Naive thymus-derived CD4-positive, alpha-beta T cell (primary cell): ENCODE measurements around the gene FAM209A. TPM values are rescaled to one million over a fixed set of nuclear protein-coding genes. Genes with fewer than 3 reads are reported as not detected.
A peak's percentile ranks its signal among the peaks of the same experiment; 100 is the strongest.
"Not testable (repeated sequence)": the region's sequence is repeated elsewhere in the genome, so short reads cannot be mapped to it uniquely, and the experiment has no call there.

Experiments
- ATAC-seq: fragments of 150-1000 bp; cut with Tn5 transposase; 2 replicates; pipeline ENCODE4 v1.10.0; 2021; ENCODE audit warnings: mild to moderate bottlenecking, moderate library complexity
- CTCF ChIA-PET: fragments of 350-600 bp; sonication (Branson Sonifier 250); formaldehyde crosslinking; loops from one replicate; lab custom pipeline; 2021; ENCODE audit warnings: antibody characterized with exemption; lab: Charles Lee
- POLR2A ChIA-PET: fragments of 350-600 bp; sonication (Branson Sonifier 250); formaldehyde crosslinking; loops from one replicate; lab custom pipeline; 2021; ENCODE audit warnings: antibody characterized with exemption, inconsistent platforms; lab: Charles Lee
- DNase-seq, 9 donors: peaks; one replicate each; pipeline versions ENCODE4 v3.0.0 to v3.0.0-alpha.2; 2020 to 2022; ENCODE audit warnings: mixed read lengths in 1 of 9
- H3K27ac ChIP-seq: one replicate; pipeline ENCODE4 v1.7.0; 2013; ENCODE audit warnings: mild to moderate bottlenecking, low read depth, low read length, moderate library complexity
- H3K27me3 ChIP-seq, 2 donors: one replicate each; pipeline ENCODE4 v1.7.0; 2013; ENCODE audit warnings: low read length in 2 of 2, mild to moderate bottlenecking in 2 of 2, moderate library complexity in 2 of 2; ENCODE audit not compliant: control insufficient read depth in 2 of 2, insufficient read depth in 2 of 2
- H3K36me3 ChIP-seq, 3 experiments: 1 replicate in 2 of 3; 2 replicates in 1 of 3; pipeline ENCODE4 v1.7.0; 2013; ENCODE audit warnings: low read length in 3 of 3, mild to moderate bottlenecking in 3 of 3, moderate library complexity in 1 of 3; ENCODE audit not compliant: insufficient read depth in 3 of 3, control insufficient read depth in 2 of 3
- H3K4me1 ChIP-seq, 2 donors: one replicate each; pipeline ENCODE4 v1.7.0; 2013; ENCODE audit warnings: low read length in 2 of 2, mild to moderate bottlenecking in 2 of 2, moderate library complexity in 1 of 2; ENCODE audit not compliant: control insufficient read depth in 2 of 2, insufficient read depth in 2 of 2
- H3K4me3 ChIP-seq: 2 replicates; pipeline ENCODE4 v1.7.0; 2013; ENCODE audit warnings: mild to moderate bottlenecking, low read length
- H3K9me3 ChIP-seq, 3 experiments: 1 replicate in 2 of 3; 2 replicates in 1 of 3; pipeline ENCODE4 v1.7.0; 2013; ENCODE audit warnings: low read length in 3 of 3; ENCODE audit not compliant: control insufficient read depth in 2 of 3
- H3K27ac Mint-ChIP-seq, 9 donors: one replicate each; pipeline ENCODE4 v1.8.0; 2020 to 2022; ENCODE audit warnings: mixed read lengths in 9 of 9, mild to moderate bottlenecking in 8 of 9, moderate library complexity in 5 of 9, inconsistent platforms in 2 of 9
- H3K27me3 Mint-ChIP-seq, 5 donors: one replicate each; pipeline ENCODE4 v1.8.0; 2021 to 2022; ENCODE audit warnings: mixed read lengths in 5 of 5, mild to moderate bottlenecking in 1 of 5
- H3K36me3 Mint-ChIP-seq, 5 donors: one replicate each; pipeline ENCODE4 v1.8.0; 2020 to 2022; ENCODE audit warnings: mixed read lengths in 5 of 5, mild to moderate bottlenecking in 3 of 5, inconsistent platforms in 1 of 5
- H3K4me1 Mint-ChIP-seq, 7 donors: one replicate each; pipeline ENCODE4 v1.8.0; 2020 to 2022; ENCODE audit warnings: mixed read lengths in 7 of 7, mild to moderate bottlenecking in 3 of 7, inconsistent platforms in 1 of 7
- H3K4me3 Mint-ChIP-seq, 10 donors: one replicate each; pipeline ENCODE4 v1.8.0; 2020 to 2022; ENCODE audit warnings: mild to moderate bottlenecking in 10 of 10, mixed read lengths in 10 of 10, moderate library complexity in 6 of 10, inconsistent platforms in 2 of 10
- H3K9me3 Mint-ChIP-seq, 11 donors: one replicate each; pipeline ENCODE4 v1.8.0; 2020 to 2022; ENCODE audit warnings: mixed read lengths in 11 of 11, mild to moderate bottlenecking in 4 of 11, inconsistent platforms in 1 of 11, moderate library complexity in 1 of 11
- intact Hi-C, 2 donors: fragments of 100-400 bp; cut with micrococcal nuclease; formaldehyde crosslinking; loops; one replicate each; pipeline ENCODE4 v1.15.1; 2023
- polyA plus RNA-seq, 2 donors: library from polyadenylated mRNA; unstranded; fragments of 300-500 nt; fragmentation: Illumina TruSeq; gene quantifications; one replicate each; pipeline ENCODE4 v1.2.3, GENCODE V29; 2021
- total RNA-seq, 6 experiments: library from RNA in 5 of 6; stranded (reverse) in 5 of 6; gene quantifications; 1 replicate in 5 of 6; 2 replicates in 1 of 6; pipeline ENCODE4 v1.2.3 and lab custom pipeline; 2021 to 2026

The FAM209A gene, protein sequence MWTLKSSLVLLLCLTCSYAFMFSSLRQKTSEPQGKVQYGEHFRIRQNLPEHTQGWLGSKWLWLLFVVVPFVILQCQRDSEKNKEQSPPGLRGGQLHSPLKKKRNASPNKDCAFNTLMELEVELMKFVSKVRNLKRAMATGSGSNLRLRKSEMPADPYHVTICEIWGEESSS
- total RNA-seq (1 to 10 TPM; 3.4 to 6.5 (median 3.8) TPM), polyA plus RNA-seq (under 1 TPM; 0.35 to 0.51 TPM), total RNA-seq (lab: John Stamatoyannopoulos, UW) (1.2 reads per million)

- Mint-ChIP-seq H3K27ac (peak within 1 kb of the TSS in 3 of 9 donors; percentile 54 to 78 (median 58)), H3K4me3 (peak within 1 kb of the TSS in 1 of 10 donors; percentile 67), H3K36me3 (peaks cover 3 to 33% (median 31%) of the 10 kb centered on the region in 5 donors), H3K4me1 (peaks cover 3 to 26% (median 20%) of the 10 kb centered on the region in 7 donors), H3K9me3 (peaks cover 0 to 40% (median 16%) of the 10 kb centered on the region in 11 donors)
- intact Hi-C loops: loop anchor here in 1 of 2 donors (5.0 kb wide), 1 partner anchor 57 kb away; the partner anchor contains the start of gene RTF2
- Histone ChIP-seq H3K36me3 (peaks cover 0 to 14% (median 0%) of the 10 kb centered on the region in 3 experiments), H3K9me3 (peaks cover 0 to 26% (median 0%) of the 10 kb centered on the region in 3 experiments)
- H3K4me3 ChIP-seq, CTCF ChIA-PET, ATAC-seq, H3K27ac ChIP-seq, DNase-seq, H3K4me1 ChIP-seq, H3K27me3 ChIP-seq, H3K27me3 Mint-ChIP-seq, POLR2A ChIA-PET: not testable (repeated sequence)
Observed at GRCh38 chr20:56524444-56524843, at the start of gene FAM209A. Gene FAM209A (plus strand): TSS chr20:56524744. CDS start chr20:56524809, 65 bp downstream.

GRCh38 chr20:56483970-56484369 is 40.6 kb upstream of the FAM209A start:
- ATAC-seq: peak; percentile 61
- peak overlapping the region; percentile 69 for H3K27ac ChIP-seq
- no peaks in the 10 kb centered on the region for H3K27me3 Mint-ChIP-seq

DNA sequence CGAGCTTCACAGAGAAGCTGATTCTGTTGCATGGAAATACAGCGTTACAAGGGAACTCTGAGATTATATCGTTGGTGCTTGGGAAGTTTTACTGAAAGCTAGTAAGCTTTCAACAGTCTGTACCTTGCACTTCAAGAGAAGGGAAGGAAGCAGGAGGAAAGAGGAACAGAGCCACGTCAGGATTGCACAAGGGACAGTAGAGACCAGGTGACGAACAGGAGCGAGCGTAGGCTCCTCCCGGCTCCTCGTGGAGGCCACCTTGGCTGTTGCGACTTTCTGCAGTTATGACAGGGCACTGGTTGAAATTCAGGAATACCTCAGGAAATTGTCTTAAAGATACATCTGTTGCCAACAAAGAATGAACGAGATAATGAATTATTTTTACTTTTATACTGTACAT is 37.3 kb upstream of the FAM209A start:
- intact Hi-C loops: no loop called here
- Mint-ChIP-seq H3K36me3 (peaks cover 18 to 67% (median 40%) of the 10 kb centered on the region in 5 donors), H3K4me1 (peaks cover 23 to 65% (median 50%) of the 10 kb centered on the region in 7 donors), H3K4me3 (no peak overlapping the region), H3K27me3 (no peaks in the 10 kb centered on the region), H3K9me3 (no peaks in the 10 kb centered on the region), H3K27ac (peak overlapping the region in 1 of 9 donors; percentile 91)
- Histone ChIP-seq H3K4me3 (no peak overlapping the region), H3K9me3 (no peaks in the 10 kb centered on the region), H3K36me3 (peaks cover 6 to 64% (median 12%) of the 10 kb centered on the region in 3 experiments), H3K27ac (no peak overlapping the region), H3K27me3 (no peaks in the 10 kb centered on the region), H3K4me1 (peaks cover 0 to 18% of the 10 kb centered on the region in 2 donors)
- ChIA-PET CTCF (no interaction called here), POLR2A (no interaction called here)
- ATAC-seq (peak; percentile 58), DNase-seq (no peak)

More at GRCh38 chr20:56483970-56484369, 40.6 kb upstream of the FAM209A start:
- POLR2A ChIA-PET: interaction anchor here (0.6 to 2.4 kb wide), 4 partner anchors 32 to 92 kb away, joined by 3 to 6 read pairs (median 4); partner anchors contain the start of genes AURKA, CASS4 and CSTF1
- Mint-ChIP-seq H3K9me3 (no peaks in the 10 kb centered on the region), H3K27ac (peak overlapping the region; percentile 76 to 95 (median 92)), H3K36me3 (peaks cover 21 to 72% (median 46%) of the 10 kb centered on the region in 5 donors), H3K4me3 (peak overlapping the region; percentile 64 to 93 (median 83)), H3K4me1 (peaks cover 25 to 74% (median 54%) of the 10 kb centered on the region in 7 donors)
- peak overlapping the region; percentile 33 for H3K4me3 ChIP-seq
- H3K9me3 ChIP-seq: no peaks in the 10 kb centered on the region
- peaks cover 8 to 68% (median 20%) of the 10 kb centered on the region in 3 experiments for H3K36me3 ChIP-seq
- H3K4me1 ChIP-seq: peaks cover 0 to 18% of the 10 kb centered on the region in 2 donors
- intact Hi-C loops: loop anchor here in 1 of 2 donors (1.0 to 2.0 kb wide), 2 partner anchors 15 to 84 kb away; partner anchors contain the start of gene RTF2
- H3K27me3 ChIP-seq: no peaks in the 10 kb centered on the region
- peak in 7 of 9 donors; percentile 14 to 57 (median 43) for DNase-seq
- CTCF ChIA-PET: interaction anchor here (1.0 kb wide), 2 partner anchors 83 to 89 kb away, joined by 3 to 4 read pairs; no protein-coding TSS in a partner anchor

GRCh38 chr20:56488566-56488965 is 36.0 kb upstream of the FAM209A start:
- H3K27me3 ChIP-seq: no peaks in the 10 kb centered on the region
- H3K4me3 ChIP-seq: no peak overlapping the region
- intact Hi-C loops: no loop called here
- H3K9me3 Mint-ChIP-seq: no peaks in the 10 kb centered on the region
- peaks cover 20 to 66% (median 38%) of the 10 kb centered on the region in 5 donors for H3K36me3 Mint-ChIP-seq
- no peak for ATAC-seq
- peaks cover 6 to 69% (median 12%) of the 10 kb centered on the region in 3 experiments for H3K36me3 ChIP-seq
- peak overlapping the region in 3 of 9 donors; percentile 3 to 51 (median 43) for H3K27ac Mint-ChIP-seq
- DNase-seq: no peak
- ChIA-PET POLR2A (no interaction called here), CTCF (no interaction called here)
- H3K4me1 Mint-ChIP-seq: peaks cover 18 to 53% (median 39%) of the 10 kb centered on the region in 7 donors
- H3K4me3 Mint-ChIP-seq: peak overlapping the region in 1 of 10 donors; percentile 45
- peaks cover 0 to 7% of the 10 kb centered on the region in 2 donors for H3K4me1 ChIP-seq
- no peaks in the 10 kb centered on the region for H3K9me3 ChIP-seq
- H3K27ac ChIP-seq: no peak overlapping the region
- H3K27me3 Mint-ChIP-seq: no peaks in the 10 kb centered on the region

DNA sequence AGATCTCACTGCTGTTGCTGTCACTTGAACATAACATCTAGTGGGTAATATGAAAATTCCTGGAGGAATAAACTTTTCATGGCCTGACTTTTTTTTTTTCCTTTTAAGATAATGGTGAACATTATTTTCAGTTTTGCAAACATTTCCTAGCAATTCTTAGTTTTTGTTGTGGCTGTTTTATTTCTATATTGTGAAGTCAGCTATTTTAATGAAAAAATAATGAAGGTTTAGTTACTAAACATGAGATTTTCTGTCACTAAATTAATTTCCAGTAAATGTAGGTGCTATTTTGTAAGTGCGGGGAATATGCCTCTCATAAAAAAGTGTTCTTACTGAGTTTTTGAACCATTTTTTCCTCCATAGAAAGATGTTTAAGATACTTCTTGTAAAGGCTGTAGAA is 23.4 kb upstream of the FAM209A start:
- Histone ChIP-seq H3K4me1 (peaks cover 0 to 4% of the 10 kb centered on the region in 2 donors), H3K36me3 (peaks cover 0 to 19% (median 0%) of the 10 kb centered on the region in 3 experiments), H3K9me3 (no peaks in the 10 kb centered on the region), H3K27ac (no peak overlapping the region), H3K27me3 (no peaks in the 10 kb centered on the region), H3K4me3 (no peak overlapping the region)
- H3K9me3 Mint-ChIP-seq: peaks cover 0 to 6% (median 0%) of the 10 kb centered on the region in 11 donors
- ChIA-PET POLR2A (no interaction called here), CTCF (no interaction called here)
- H3K4me1 Mint-ChIP-seq: peaks cover 4 to 60% (median 23%) of the 10 kb centered on the region in 7 donors
- no peak overlapping the region for H3K27ac Mint-ChIP-seq
- peaks cover 10 to 21% (median 17%) of the 10 kb centered on the region in 5 donors for H3K36me3 Mint-ChIP-seq
- H3K27me3 Mint-ChIP-seq: no peaks in the 10 kb centered on the region
- DNase-seq (no peak), ATAC-seq (no peak)
- H3K4me3 Mint-ChIP-seq: no peak overlapping the region
- intact Hi-C loops: no loop called here

GRCh38 chr20:56503916-56504315 is 20.6 kb upstream of the FAM209A start:
- Mint-ChIP-seq H3K36me3 (peaks cover 0 to 9% (median 5%) of the 10 kb centered on the region in 5 donors), H3K4me3 (peak overlapping the region in 2 of 10 donors; percentile 1 to 33), H3K27me3 (no peaks in the 10 kb centered on the region), H3K4me1 (peaks cover 4 to 66% (median 27%) of the 10 kb centered on the region in 7 donors), H3K27ac (peak overlapping the region in 7 of 9 donors; percentile 13 to 82 (median 56)), H3K9me3 (no peaks in the 10 kb centered on the region)
- Histone ChIP-seq H3K4me1 (peaks cover 0 to 4% of the 10 kb centered on the region in 2 donors), H3K4me3 (no peak overlapping the region), H3K27me3 (no peaks in the 10 kb centered on the region), H3K9me3 (no peaks in the 10 kb centered on the region), H3K27ac (no peak overlapping the region), H3K36me3 (no peaks in the 10 kb centered on the region)
- ChIA-PET POLR2A (interaction anchor here (1.0 kb wide), 1 partner anchor 97 kb away, joined by 4 read pairs; no protein-coding TSS in a partner anchor), CTCF (interaction anchor here (0.6 to 0.8 kb wide), 2 partner anchors 105 to 111 kb away, joined by 3 read pairs; no protein-coding TSS in a partner anchor)
- intact Hi-C loops: loop anchor here in 1 of 2 donors (1.0 kb wide), 1 partner anchor 104 kb away; no protein-coding TSS in a partner anchor
- ATAC-seq (no peak), DNase-seq (no peak)
